Fibroblast of the conjunctiva (primary cell): ENCODE measurements around the gene ATRIP.
A peak's percentile ranks its signal among the peaks of the same experiment; 100 is the strongest.

Experiments
- DNase-seq: peaks from one replicate; pipeline ENCODE4 v3.0.0-alpha.2; 2010; ENCODE audit warnings: low read depth

ATRIP gene

GRCh38 chr3:48504051-48504946 lies 57.8 kb downstream of the ATRIP start, which contains the start of gene SHISA5:
TSS of gene SHISA5 (minus strand) at chr3:48504174. CDS start at chr3:48504094, 80 bp downstream.
- peak; percentile 43 for DNase-seq

GRCh38 chr3:48505146-48505545 lies 58.6 kb downstream of the ATRIP start:
- no peak for DNase-seq

- no peak for DNase-seq
Measured at GRCh38 chr3:48505968-48506504, 59.5 kb downstream of the ATRIP start.

GRCh38 chr3:48507256-48508061 lies 60.9 kb downstream of the ATRIP start:
- no peak for DNase-seq

- no peak for DNase-seq
Measured at GRCh38 chr3:48511551-48511950, 65.0 kb downstream of the ATRIP start.

- DNase-seq = no peak
Measured at GRCh38 chr3:48514431-48515227, 68.1 kb downstream of the ATRIP start.
